Measurements from ENCODE around the gene ZNF688.

- TF ChIP-seq EZH2 (IDR thresholded peaks at IDR 0.05; ENCODE audit: insufficient read depth, poor library complexity, severe bottlenecking): no peak
- TF ChIP-seq EZH2phosphoT487 (IDR thresholded peaks at IDR 0.05; ENCODE audit: insufficient read depth, low read depth): no peak
Observed at GRCh38 chr16:30526823-30527634, 44.5 kb downstream of the ZNF688 start.
